Activated CD4-positive, alpha-beta T cell treated with anti-CD3 and anti-CD28 coated beads for 48 hours (primary cell): ENCODE results near the gene IGF1.
A peak's percentile ranks its signal among the peaks of the same experiment; 100 is the strongest.

ENCODE experiments used
- DNase-seq: peaks from one replicate; pipeline ENCODE4 v3.0.0-alpha.2; 2020

IGF1 gene

GRCh38 chr12:102487226-102487625, 6.9 kb upstream of the IGF1 start:
- no peak for DNase-seq

- DNase-seq = no peak
Observed at GRCh38 chr12:102486153-102486552, 5.8 kb upstream of the IGF1 start.

- DNase-seq = peak; percentile 75
Observed at GRCh38 chr12:102484428-102484958, 4.1 kb upstream of the IGF1 start.

GRCh38 chr12:102484017-102484416, 3.7 kb upstream of the IGF1 start:
- no peak for DNase-seq

GRCh38 chr12:102483466-102483865, 3.1 kb upstream of the IGF1 start:
- DNase-seq = peak; percentile 8

- DNase-seq = no peak
Observed at GRCh38 chr12:102481705-102482425, 1.5 kb upstream of the IGF1 start.

GRCh38 chr12:102479939-102480338, 424 bp downstream of the IGF1 start:
- DNase-seq = no peak

- no peak for DNase-seq
Observed at GRCh38 chr12:102479099-102479885, 1.1 kb downstream of the IGF1 start.

GRCh38 chr12:102478405-102479098, 1.8 kb downstream of the IGF1 start:
- DNase-seq = peak; percentile 45

GRCh38 chr12:102475355-102475754, 5.0 kb downstream of the IGF1 start:
- no peak for DNase-seq

- no peak for DNase-seq
Observed at GRCh38 chr12:102474438-102475064, 5.8 kb downstream of the IGF1 start.

- DNase-seq = no peak
Observed at GRCh38 chr12:102472496-102472895, 7.9 kb downstream of the IGF1 start.

GRCh38 chr12:102471556-102471955, 8.8 kb downstream of the IGF1 start:
- no peak for DNase-seq

- DNase-seq = no peak
Observed at GRCh38 chr12:102470945-102471344, 9.4 kb downstream of the IGF1 start.

GRCh38 chr12:102468261-102468915, 12.0 kb downstream of the IGF1 start:
- DNase-seq = no peak

GRCh38 chr12:102465762-102466560, 14.4 kb downstream of the IGF1 start:
- no peak for DNase-seq

- DNase-seq = no peak
Observed at GRCh38 chr12:102463659-102464249, 16.6 kb downstream of the IGF1 start.

- no peak for DNase-seq
Observed at GRCh38 chr12:102462795-102463465, 17.4 kb downstream of the IGF1 start.

GRCh38 chr12:102462386-102462785, 18.0 kb downstream of the IGF1 start:
- DNase-seq = no peak

GRCh38 chr12:102461501-102461900, 18.9 kb downstream of the IGF1 start:
- DNase-seq = no peak

- no peak for DNase-seq
Observed at GRCh38 chr12:102459314-102459713, 21.0 kb downstream of the IGF1 start.
